H1 (cell line): ENCODE measurements around the gene HSH2D. TPM values are rescaled to one million over a fixed set of nuclear protein-coding genes. Genes with fewer than 3 reads are reported as not detected.

Experiments used
- CTCF ChIA-PET: fragments of 300-600 bp; sonication (Branson Sonifier 250); formaldehyde crosslinking; loops from one replicate; lab custom pipeline; 2021; ENCODE audit not compliant: partially characterized antibody; lab: Charles Lee
- POLR2A ChIA-PET: fragments of 300-600 bp; sonication (Branson Sonifier 250); formaldehyde crosslinking; loops from one replicate; lab custom pipeline; 2021; ENCODE audit warnings: inconsistent platforms; ENCODE audit not compliant: partially characterized antibody; lab: Charles Lee
- DNase-seq, 2 experiments: peaks; one replicate each; pipeline versions ENCODE4 v3.0.0 to v3.0.0-alpha.2; 2010 to 2022; ENCODE audit warnings: low spot score in 2 of 2, low read depth in 1 of 2, mixed read lengths in 1 of 2
- FAIRE-seq: peaks from 2 replicates; lab custom pipeline; 2011; peaks lifted over from hg19 to GRCh38; lab: Jason Lieb, UNC
- H2AFZ ChIP-seq: 2 replicates; pipeline ENCODE4 v1.8.1; 2012; ENCODE audit warnings: low read length, inconsistent platforms
- H2AK5ac ChIP-seq: 2 replicates; pipeline ENCODE4 v1.6.1; 2013; ENCODE audit warnings: low read depth, low read length
- H2BK120ac ChIP-seq: replicated peaks from 2 replicates; pipeline ENCODE3; 2013; ENCODE audit warnings: low read depth, low read length, inconsistent platforms
- H2BK12ac ChIP-seq: 2 replicates; pipeline ENCODE4 v1.6.1; 2013; ENCODE audit warnings: low read depth, low read length
- H2BK15ac ChIP-seq: 2 replicates; pipeline ENCODE4 v1.6.1; 2013; ENCODE audit warnings: low read length
- H2BK20ac ChIP-seq: 2 replicates; pipeline ENCODE4 v1.6.1; 2013; ENCODE audit warnings: low read length
- H2BK5ac ChIP-seq: 2 replicates; pipeline ENCODE4 v1.6.1; 2013; ENCODE audit warnings: low read depth, low read length
- H3K14ac ChIP-seq: 2 replicates; pipeline ENCODE4 v1.6.1; 2013; ENCODE audit warnings: inconsistent platforms; ENCODE audit not compliant: insufficient read length
- H3K18ac ChIP-seq: 2 replicates; pipeline ENCODE4 v1.6.1; 2013; ENCODE audit warnings: low read length; ENCODE audit errors: extremely low read depth
- H3K23ac ChIP-seq: 2 replicates; pipeline ENCODE4 v1.6.1; 2013; ENCODE audit warnings: inconsistent platforms; ENCODE audit not compliant: insufficient read length
- H3K23me2 ChIP-seq: 2 replicates; pipeline ENCODE4 v1.6.1; 2013; ENCODE audit warnings: low read depth, low read length
- H3K27ac ChIP-seq: 2 replicates; pipeline ENCODE4 v1.6.1; 2011; ENCODE audit warnings: low read depth, low read length, inconsistent platforms
- H3K27me3 ChIP-seq, 4 experiments: replicated peaks in 1 of 4; 1 replicate in 1 of 4; 2 replicates in 3 of 4; pipeline versions ENCODE4 v1.6.1 to v1.8.1; 2011 to 2013; ENCODE audit warnings: low read length in 3 of 4, mild to moderate bottlenecking in 3 of 4, inconsistent platforms in 2 of 4, mixed read lengths in 2 of 4, moderate library complexity in 1 of 4; ENCODE audit not compliant: control insufficient read depth in 3 of 4, insufficient read depth in 3 of 4; ENCODE audit errors: extremely low read depth in 1 of 4
- H3K36me3 ChIP-seq, 4 experiments: 2 replicates each; pipeline versions ENCODE4 v1.6.1 to v1.8.1; 2011 to 2013; ENCODE audit warnings: mild to moderate bottlenecking in 4 of 4, low read length in 3 of 4, moderate library complexity in 2 of 4, control low read depth in 1 of 4, inconsistent platforms in 1 of 4; ENCODE audit not compliant: insufficient read depth in 4 of 4, control insufficient read depth in 2 of 4
- H3K4ac ChIP-seq: replicated peaks from 2 replicates; pipeline ENCODE3; 2013; ENCODE audit warnings: low read length, low read depth, mixed read lengths, inconsistent platforms; ENCODE audit not compliant: insufficient read length
- H3K4me1 ChIP-seq, 4 experiments: replicated peaks in 1 of 4; 1 replicate in 1 of 4; 2 replicates in 3 of 4; pipeline versions ENCODE4 v1.6.1 to v1.8.1; 2011 to 2013; ENCODE audit warnings: low read length in 3 of 4, inconsistent platforms in 2 of 4, mixed read lengths in 1 of 4; ENCODE audit not compliant: insufficient read depth in 4 of 4, control insufficient read depth in 3 of 4
- H3K4me2 ChIP-seq, 2 experiments: 2 replicates each; pipeline versions ENCODE4 v1.6.1 to v1.8.1; 2011 to 2013; ENCODE audit warnings: low read depth in 2 of 2, low read length in 2 of 2, control low read depth in 1 of 2, inconsistent platforms in 1 of 2, mild to moderate bottlenecking in 1 of 2; ENCODE audit not compliant: insufficient read depth in 1 of 2
- H3K4me3 ChIP-seq, 4 experiments: fragments of 200-600, 300-600 bp in 1 of 4; sonication (generic), shearing (Covaris generic), sonication (Bioruptor Twin) in 1 of 4; 2 replicates each; pipeline versions ENCODE4 v1.5.1 to v1.8.1; 2011 to 2016; ENCODE audit warnings: low read length in 4 of 4, low read depth in 3 of 4, control low read depth in 2 of 4, inconsistent platforms in 2 of 4, mild to moderate bottlenecking in 2 of 4, mixed read lengths in 1 of 4, moderate library complexity in 1 of 4; ENCODE audit not compliant: insufficient read depth in 2 of 4; ENCODE audit errors: extremely low read depth in 1 of 4
- H3K56ac ChIP-seq: replicated peaks from 2 replicates; pipeline ENCODE3; 2013; ENCODE audit warnings: low read depth, mild to moderate bottlenecking, mixed read lengths, low read length, inconsistent platforms; ENCODE audit not compliant: insufficient read length
- H3K79me1 ChIP-seq: 2 replicates; pipeline ENCODE4 v1.6.1; 2013; ENCODE audit warnings: low read depth, low read length, control low read depth
- H3K79me2 ChIP-seq, 2 experiments: 2 replicates each; pipeline versions ENCODE4 v1.6.1 to v1.8.1; 2012 to 2013; ENCODE audit warnings: low read length in 2 of 2, mild to moderate bottlenecking in 2 of 2, inconsistent platforms in 1 of 2; ENCODE audit not compliant: insufficient read depth in 2 of 2, control insufficient read depth in 1 of 2
- H3K9ac ChIP-seq, 4 experiments: replicated peaks in 1 of 4; 1 replicate in 1 of 4; 2 replicates in 3 of 4; pipeline versions ENCODE4 v1.6.1 to v1.8.1; 2011 to 2013; ENCODE audit warnings: low read depth in 3 of 4, low read length in 3 of 4, control low read depth in 2 of 4, mild to moderate bottlenecking in 2 of 4, moderate library complexity in 2 of 4, inconsistent platforms in 1 of 4; ENCODE audit errors: extremely low read depth in 1 of 4
- H3K9me3 ChIP-seq, 2 experiments: 2 replicates each; pipeline versions ENCODE4 v1.6.1 to v1.8.1; 2012 to 2013; ENCODE audit warnings: mild to moderate bottlenecking in 2 of 2, moderate library complexity in 2 of 2, control low read depth in 1 of 2, inconsistent platforms in 1 of 2, low read depth in 1 of 2, low read length in 1 of 2, mixed read lengths in 1 of 2; ENCODE audit not compliant: insufficient read depth in 2 of 2
- H4K20me1 ChIP-seq, 2 experiments: replicated peaks in 1 of 2; 2 replicates each; pipeline versions ENCODE3 to v1.8.1; 2011 to 2013; ENCODE audit warnings: inconsistent platforms in 2 of 2, low read length in 2 of 2, mild to moderate bottlenecking in 1 of 2; ENCODE audit not compliant: insufficient read depth in 2 of 2, control insufficient read depth in 1 of 2
- H4K5ac ChIP-seq: 2 replicates; pipeline ENCODE4 v1.6.1; 2013; ENCODE audit warnings: low read length, low read depth, mixed read lengths, inconsistent platforms; ENCODE audit not compliant: insufficient read length
- H4K8ac ChIP-seq: 2 replicates; pipeline ENCODE4 v1.8.0; 2013; ENCODE audit warnings: mild to moderate bottlenecking, moderate library complexity, low read length, inconsistent platforms; ENCODE audit not compliant: insufficient read depth; ENCODE audit errors: extremely low read depth
- H4K91ac ChIP-seq: replicated peaks from 2 replicates; pipeline ENCODE3; 2013; ENCODE audit warnings: low read length, mixed read lengths, inconsistent platforms; ENCODE audit not compliant: insufficient read length
- SIX5 ChIP-seq: IDR thresholded peaks from 2 replicates; pipeline ENCODE4 v1.6.1; 2011; ENCODE audit warnings: mild to moderate bottlenecking, low read depth, low read length
- TAF7 ChIP-seq: optimal IDR thresholded peaks from 2 replicates; pipeline ENCODE3; 2011; ENCODE audit warnings: low read depth, mild to moderate bottlenecking, inconsistent platforms, low read length, moderate library complexity, borderline replicate concordance
- WGBS, 2 experiments: shearing (Covaris generic) in 1 of 2; methylation state at CpG; one replicate each; pipeline versions ENCODE4 v1.1.6 to v1.1.7; 2013 to 2015; ENCODE audit warnings: low lambda C conversion rate in 2 of 2, mixed read lengths in 2 of 2, inconsistent platforms in 1 of 2, low coverage in 1 of 2, missing lambda C conversion rate in 1 of 2; ENCODE audit not compliant: insufficient replicate concordance in 2 of 2, insufficient coverage in 1 of 2, insufficient read length in 1 of 2; ENCODE audit errors: extremely low coverage in 1 of 2, missing lambda C conversion rate in 1 of 2; 5-methylcytosine and 5-hydroxymethylcytosine counted together
- polyA plus RNA-seq, 7 experiments: library from polyadenylated mRNA; depleted of rRNA in 3 of 7; stranded (reverse) in 5 of 7; unstranded in 2 of 7; fragments of >200 nt in 5 of 7; fragments of 200-250 nt in 2 of 7; gene quantifications; 1 replicate in 5 of 7; 2 replicates in 1 of 7; 4 replicates in 1 of 7; pipeline versions ENCODE4 v1.2.1 to v1.2.3, GENCODE V29; 2011 to 2013; ENCODE audit warnings: missing spikeins in 2 of 7, mixed read lengths in 2 of 7
- total RNA-seq: library from RNA; stranded (reverse); fragmentation: NEBNext Ultra II Directional; extraction: Animal tissue kit (Norgen Biotek cat#: 25700); gene quantifications from 2 replicates; pipeline ENCODE4 v1.2.1, GENCODE V29; 2021
- TF ChIP-seq, protein P1 (sequence below): IDR thresholded peaks from 2 replicates; pipeline ENCODE4 v1.6.1; 2012; ENCODE audit warnings: low read length, inconsistent platforms

The HSH2D gene
- total and polyA plus RNA-seq, 2 of the 8 experiments (the other 6 are each of a cell fraction or from before 2014, with no cell fraction given) = 0.67 to 1.6 TPM

DNA sequence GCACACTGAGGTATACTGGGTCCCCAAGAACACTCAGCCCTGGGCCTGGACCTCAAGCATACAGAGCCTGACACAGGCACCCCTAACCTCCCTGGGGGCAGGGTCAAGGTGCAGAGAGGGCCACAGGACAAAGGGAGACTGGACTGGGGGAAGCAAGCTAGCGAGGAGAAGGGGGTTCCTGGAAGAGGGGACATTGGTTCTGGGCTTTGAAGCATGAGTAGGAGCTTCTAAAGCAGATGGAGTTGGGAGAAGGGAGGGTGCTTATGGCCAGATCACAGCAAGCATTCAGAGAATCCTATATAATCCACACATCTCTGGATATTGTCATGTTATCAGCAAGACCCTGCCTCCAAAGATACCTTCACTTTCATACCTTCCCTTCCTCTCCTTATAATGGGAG is 26.6 kb downstream of the HSH2D start:
- no peaks in the 10 kb centered on the region for H4K20me1 ChIP-seq
- no peak overlapping the region for H3K56ac ChIP-seq
- H4K8ac ChIP-seq = no peak overlapping the region
- H4K5ac ChIP-seq = no peak overlapping the region
- H3K9ac ChIP-seq = no peak overlapping the region
- no peak overlapping the region for H3K14ac ChIP-seq
- WGBS, 2 experiments = 73% methylated on average over 1 of the region's 1 CpG; no CpG with 5 or more reads in 1 of the 2 experiments
- H3K79me2 ChIP-seq = no peaks in the 10 kb centered on the region
- H4K91ac ChIP-seq = no peak overlapping the region
- H3K4me3 ChIP-seq = no peak overlapping the region
- no peak overlapping the region for H3K4ac ChIP-seq
- no peaks in the 10 kb centered on the region for H3K4me1 ChIP-seq
- H3K27me3 ChIP-seq = no peaks in the 10 kb centered on the region
- H3K23ac ChIP-seq = no peak overlapping the region
- no peak overlapping the region for H2AK5ac ChIP-seq
- ChIA-PET POLR2A (interaction anchor here (1.6 kb wide), 1 partner anchor 94 kb away, joined by 3 read pairs; the partner anchor contains the start of gene TPM4), CTCF (interaction anchor here (1.8 kb wide), 1 partner anchor 10 kb away, joined by 3 read pairs; no protein-coding TSS in a partner anchor)
- H3K4me2 ChIP-seq = no peak overlapping the region
- H3K79me1 ChIP-seq = no peaks in the 10 kb centered on the region
- no peak overlapping the region for H2BK5ac ChIP-seq
- H2BK12ac ChIP-seq = no peak overlapping the region
- no peak overlapping the region for H2BK20ac ChIP-seq
- H2AFZ ChIP-seq = no peak overlapping the region
- H3K27ac ChIP-seq = no peak overlapping the region
- H3K23me2 ChIP-seq = no peaks in the 10 kb centered on the region
- no peak overlapping the region for H3K18ac ChIP-seq
- H2BK15ac ChIP-seq = no peak overlapping the region
- TF ChIP-seq, protein P1, sequence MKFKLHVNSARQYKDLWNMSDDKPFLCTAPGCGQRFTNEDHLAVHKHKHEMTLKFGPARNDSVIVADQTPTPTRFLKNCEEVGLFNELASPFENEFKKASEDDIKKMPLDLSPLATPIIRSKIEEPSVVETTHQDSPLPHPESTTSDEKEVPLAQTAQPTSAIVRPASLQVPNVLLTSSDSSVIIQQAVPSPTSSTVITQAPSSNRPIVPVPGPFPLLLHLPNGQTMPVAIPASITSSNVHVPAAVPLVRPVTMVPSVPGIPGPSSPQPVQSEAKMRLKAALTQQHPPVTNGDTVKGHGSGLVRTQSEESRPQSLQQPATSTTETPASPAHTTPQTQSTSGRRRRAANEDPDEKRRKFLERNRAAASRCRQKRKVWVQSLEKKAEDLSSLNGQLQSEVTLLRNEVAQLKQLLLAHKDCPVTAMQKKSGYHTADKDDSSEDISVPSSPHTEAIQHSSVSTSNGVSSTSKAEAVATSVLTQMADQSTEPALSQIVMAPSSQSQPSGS = no peak
- no peak for TF ChIP-seq SIX5
- no peak for TF ChIP-seq TAF7
- no peaks in the 10 kb centered on the region for H3K36me3 ChIP-seq
- H3K9me3 ChIP-seq = peaks cover 3 to 4% of the 10 kb centered on the region in 2 experiments; a peak in 3 of 4 replicates
- no peak for DNase-seq
- H2BK120ac ChIP-seq = no peak overlapping the region
- FAIRE-seq = no peak
